H9 (cell line): Measurements from ENCODE around the gene ACSF3. TPM values are rescaled to one million over a fixed set of nuclear protein-coding genes. Genes with fewer than 3 reads are reported as not detected.

Experiments
- DNase-seq: peaks from one replicate; pipeline ENCODE4 v3.0.0-alpha.2; 2017
- H2AFZ ChIP-seq: one replicate; pipeline ENCODE4 v1.6.1; 2013; ENCODE audit warnings: mild to moderate bottlenecking, low read length, control low read depth, moderate library complexity
- H2AK5ac ChIP-seq: 2 replicates; pipeline ENCODE4 v1.6.1; 2013; ENCODE audit warnings: low read length, control low read depth, mixed read lengths; ENCODE audit not compliant: insufficient read length
- H2BK120ac ChIP-seq: one replicate; pipeline ENCODE4 v1.6.1; 2013; ENCODE audit warnings: low read depth, mild to moderate bottlenecking, low read length, control low read depth, inconsistent platforms; ENCODE audit not compliant: poor library complexity, severe bottlenecking
- H2BK12ac ChIP-seq: 2 replicates; pipeline ENCODE4 v1.6.1; 2013; ENCODE audit warnings: low read length, control low read depth, mixed read lengths, low read depth; ENCODE audit not compliant: insufficient read length
- H2BK15ac ChIP-seq: 2 replicates; pipeline ENCODE4 v1.6.1; 2013; ENCODE audit warnings: low read depth, low read length, control low read depth
- H2BK20ac ChIP-seq: one replicate; pipeline ENCODE4 v1.6.1; 2013; ENCODE audit warnings: low read depth, mild to moderate bottlenecking, low read length, control low read depth, inconsistent platforms; ENCODE audit not compliant: poor library complexity, severe bottlenecking
- H2BK5ac ChIP-seq: 2 replicates; pipeline ENCODE4 v1.6.1; 2013; ENCODE audit warnings: low read length, control low read depth, mixed read lengths; ENCODE audit not compliant: insufficient read length
- H3K14ac ChIP-seq: 2 replicates; pipeline ENCODE4 v1.6.1; 2013; ENCODE audit warnings: low read length, control low read depth; ENCODE audit not compliant: insufficient read depth
- H3K18ac ChIP-seq: 2 replicates; pipeline ENCODE4 v1.6.1; 2013; ENCODE audit warnings: low read depth, mild to moderate bottlenecking, mixed read lengths, low read length, control low read depth; ENCODE audit not compliant: insufficient read length
- H3K23ac ChIP-seq: 2 replicates; pipeline ENCODE4 v1.6.1; 2013; ENCODE audit warnings: low read length, control low read depth, mixed read lengths, low read depth; ENCODE audit not compliant: insufficient read length
- H3K23me2 ChIP-seq: 2 replicates; pipeline ENCODE4 v1.6.1; 2013; ENCODE audit warnings: low read depth, mild to moderate bottlenecking, mixed read lengths, low read length, control low read depth; ENCODE audit not compliant: insufficient read length, poor library complexity, severe bottlenecking
- H3K27ac ChIP-seq: 2 replicates; pipeline ENCODE4 v1.5.1; 2013; ENCODE audit warnings: low read length, control low read depth, mixed read lengths, low read depth; ENCODE audit not compliant: insufficient read length
- H3K27me3 ChIP-seq: 2 replicates; pipeline ENCODE4 v1.6.1; 2013; ENCODE audit warnings: low read length, control low read depth, inconsistent platforms; ENCODE audit not compliant: insufficient read depth
- H3K4ac ChIP-seq: 2 replicates; pipeline ENCODE4 v1.6.1; 2013; ENCODE audit warnings: low read depth, mild to moderate bottlenecking, control low read depth, inconsistent platforms, low read length, moderate library complexity
- H3K4me1 ChIP-seq: 2 replicates; pipeline ENCODE4 v1.6.1; 2013; ENCODE audit warnings: low read length, control low read depth, inconsistent platforms; ENCODE audit not compliant: insufficient read depth
- H3K4me2 ChIP-seq: 2 replicates; pipeline ENCODE4 v1.6.1; 2013; ENCODE audit warnings: low read length, control low read depth, mixed read lengths; ENCODE audit not compliant: insufficient read length, insufficient read depth
- H3K56ac ChIP-seq: 2 replicates; pipeline ENCODE4 v1.6.1; 2013; ENCODE audit warnings: low read depth, mild to moderate bottlenecking, mixed read lengths, low read length, control low read depth; ENCODE audit not compliant: insufficient read length
- H3K79me1 ChIP-seq: 2 replicates; pipeline ENCODE4 v1.6.1; 2013; ENCODE audit warnings: low read depth, mild to moderate bottlenecking, moderate library complexity, low read length, control low read depth, inconsistent platforms; ENCODE audit not compliant: insufficient read depth, poor library complexity, severe bottlenecking
- H3K79me2 ChIP-seq: 2 replicates; pipeline ENCODE4 v1.6.1; 2013; ENCODE audit warnings: low read length, control low read depth, inconsistent platforms; ENCODE audit not compliant: insufficient read depth
- H3K9ac ChIP-seq: 2 replicates; pipeline ENCODE4 v1.6.1; 2013; ENCODE audit warnings: low read length, control low read depth, mixed read lengths; ENCODE audit not compliant: insufficient read length; ENCODE audit errors: extremely low read depth
- H3K9me3 ChIP-seq: one replicate; pipeline ENCODE4 v1.6.1; 2013; ENCODE audit warnings: low read depth, low read length, inconsistent platforms; ENCODE audit not compliant: control insufficient read depth
- H3T11ph ChIP-seq: one replicate; pipeline ENCODE4 v1.6.1; 2013; ENCODE audit warnings: mild to moderate bottlenecking, low read length, control low read depth, inconsistent platforms
- H4K20me1 ChIP-seq: one replicate; pipeline ENCODE4 v1.6.1; 2013; ENCODE audit not compliant: control insufficient read depth, insufficient read length, insufficient read depth
- H4K5ac ChIP-seq: 2 replicates; pipeline ENCODE4 v1.6.1; 2013; ENCODE audit warnings: low read depth, mild to moderate bottlenecking, mixed read lengths, low read length, control low read depth; ENCODE audit not compliant: insufficient read length
- H4K8ac ChIP-seq: replicated peaks from 2 replicates; pipeline ENCODE4 v1.6.1; 2013; ENCODE audit warnings: low read length, control low read depth, mixed read lengths, low read depth; ENCODE audit not compliant: insufficient read length
- H4K91ac ChIP-seq: 2 replicates; pipeline ENCODE4 v1.6.1; 2013; ENCODE audit warnings: low read depth, mild to moderate bottlenecking, moderate library complexity, mixed read lengths, low read length, control low read depth; ENCODE audit not compliant: insufficient read length
- H3K27ac Mint-ChIP-seq, 3 experiments: 2 replicates in 2 of 3; 3 replicates in 1 of 3; pipeline ENCODE4 v1.8.0; 2020 to 2021; ENCODE audit warnings: mixed read lengths in 3 of 3, mild to moderate bottlenecking in 1 of 3, moderate library complexity in 1 of 3
- H3K27me3 Mint-ChIP-seq: 2 replicates; pipeline ENCODE4 v1.8.0; 2021; ENCODE audit warnings: low read depth, mild to moderate bottlenecking, moderate library complexity, mixed read lengths
- H3K36me3 Mint-ChIP-seq, 3 experiments: 2 replicates in 2 of 3; 3 replicates in 1 of 3; pipeline ENCODE4 v1.8.0; 2020 to 2021; ENCODE audit warnings: low read depth in 3 of 3, mixed read lengths in 3 of 3; ENCODE audit not compliant: insufficient read depth in 1 of 3
- H3K4me1 Mint-ChIP-seq, 2 experiments: 2 replicates each; pipeline ENCODE4 v1.8.0; 2020; ENCODE audit warnings: mixed read lengths in 2 of 2
- H3K4me3 Mint-ChIP-seq, 2 experiments: 2 replicates in 1 of 2; 3 replicates in 1 of 2; pipeline ENCODE4 v1.8.0; 2020 to 2021; ENCODE audit warnings: mild to moderate bottlenecking in 2 of 2, mixed read lengths in 2 of 2, moderate library complexity in 1 of 2
- H3K9me3 Mint-ChIP-seq, 2 experiments: 2 replicates in 1 of 2; 3 replicates in 1 of 2; pipeline ENCODE4 v1.8.0; 2020; ENCODE audit warnings: mild to moderate bottlenecking in 2 of 2, mixed read lengths in 2 of 2, moderate library complexity in 1 of 2
- CTCF ChIP-seq: fragments of 200-600 bp; sonication (generic); conservative IDR thresholded peaks from 3 replicates; pipeline ENCODE4 v1.8.0; 2021; ENCODE audit warnings: antibody characterized with exemption, mild to moderate bottlenecking
- WGBS: extraction: QIAGEN DNeasy Blood & Tissue Kit; methylation state at CpG from one replicate; pipeline ENCODE4 v1.1.7; 2013; ENCODE audit warnings: missing lambda C conversion rate, low lambda C conversion rate, mixed read lengths; ENCODE audit not compliant: insufficient read length; ENCODE audit errors: extremely low coverage; 5-methylcytosine and 5-hydroxymethylcytosine counted together
- total RNA-seq: library from RNA; stranded (reverse); gene quantifications from 2 replicates; pipeline ENCODE4 v1.2.1, GENCODE V29; 2021

Gene ACSF3
- total RNA-seq, 1 experiment from 2014 or later: 31.3 TPM

- no CpG with 5 or more reads among the region's 18 CpGs for WGBS
- Histone ChIP-seq H3K4ac (no peak overlapping the region), H3K14ac (no peak overlapping the region), H3K79me1 (no peaks in the 10 kb centered on the region), H2BK12ac (no peak overlapping the region), H3K9me3 (no peaks in the 10 kb centered on the region), H2BK120ac (no peak overlapping the region), H3K27me3 (no peaks in the 10 kb centered on the region), H3K23ac (no peak overlapping the region), H4K20me1 (no peaks in the 10 kb centered on the region), H4K91ac (no peak overlapping the region), H3K56ac (no peak overlapping the region), H3K9ac (no peak overlapping the region), H2BK15ac (no peak overlapping the region), H3K18ac (peak overlapping the region; percentile 8), H3K79me2 (no peaks in the 10 kb centered on the region), H2AFZ (no peak overlapping the region), H3K4me2 (no peak overlapping the region), H4K8ac (no peak overlapping the region), H2AK5ac (no peak overlapping the region), H3K23me2 (peaks cover 6% of the 10 kb centered on the region), H2BK20ac (no peak overlapping the region), H3T11ph (no peak overlapping the region), H2BK5ac (no peak overlapping the region), H4K5ac (no peak overlapping the region), H3K27ac (no peak overlapping the region), H3K4me1 (no peaks in the 10 kb centered on the region)
- DNase-seq: no peak
- Mint-ChIP-seq H3K36me3 (no peaks in the 10 kb centered on the region), H3K4me1 (peaks cover 5 to 14% of the 10 kb centered on the region in 2 experiments), H3K4me3 (peak overlapping the region in 1 of 2 experiments; percentile 32; a peak in 1 of 5 replicates), H3K9me3 (no peaks in the 10 kb centered on the region), H3K27ac (no peak overlapping the region), H3K27me3 (peaks cover 14% of the 10 kb centered on the region)
- no peak for TF ChIP-seq CTCF
Observed at GRCh38 chr16:89166696-89167424, 73.2 kb downstream of the ACSF3 start.
